Prostate gland (tissue), 2 donors: ENCODE data around the gene ERICH6. TPM values are rescaled to one million over a fixed set of nuclear protein-coding genes. Genes with fewer than 3 reads are reported as not detected.

Experiments
- DNase-seq: peaks from one replicate; pipeline ENCODE4 v3.0.0-alpha.2; 2019; ENCODE audit warnings: low spot score
- H3K27ac ChIP-seq, 2 donors: fragments of 200-600 bp; sonication (generic); 2 replicates each; pipeline ENCODE4 v1.5.1; 2017 to 2019
- H3K27me3 ChIP-seq: fragments of 200-600 bp; sonication (generic); replicated peaks from 2 replicates; pipeline ENCODE4 v1.5.1; 2019; ENCODE audit not compliant: insufficient read depth
- H3K36me3 ChIP-seq, 2 donors: fragments of 200-600 bp; sonication (generic); 1 replicate in 1 of 2; 2 replicates in 1 of 2; pipeline versions ENCODE4 v1.5.1 to v1.8.1; 2017 to 2019
- H3K4me1 ChIP-seq: fragments of 200-600 bp; sonication (generic); replicated peaks from 2 replicates; pipeline ENCODE4 v1.5.1; 2019
- H3K4me3 ChIP-seq, 2 donors: fragments of 200-600 bp; sonication (generic); 2 replicates each; pipeline ENCODE4 v1.5.1; 2017 to 2019
- H3K9me3 ChIP-seq: fragments of 200-600 bp; sonication (generic); 2 replicates; pipeline ENCODE4 v1.5.1; 2017
- CTCF ChIP-seq, 4 experiments: fragments of 200-600 bp in 2 of 4; fragments of 450-650 bp in 2 of 4; sonication (generic) in 2 of 4; IDR thresholded peaks; 1 replicate in 3 of 4; 2 replicates in 1 of 4; pipeline ENCODE4 v1.5.1; 2016 to 2019; ENCODE audit warnings: antibody characterized with exemption in 4 of 4, mild to moderate bottlenecking in 2 of 4, moderate library complexity in 2 of 4
- POLR2A ChIP-seq: fragments of 450-650 bp; IDR thresholded peaks from one replicate; pipeline ENCODE4 v1.6.1; 2016; ENCODE audit warnings: antibody characterized with exemption, mild to moderate bottlenecking
- POLR2AphosphoS5 ChIP-seq: sonication (generic); formaldehyde crosslinking; IDR thresholded peaks from one replicate; pipeline ENCODE4 v1.6.1; 2017; ENCODE audit warnings: antibody characterized with exemption
- WGBS: methylation state at CpG from one replicate; pipeline ENCODE4 v1.1.5; 2018; 5-methylcytosine and 5-hydroxymethylcytosine counted together
- intact Hi-C: fragments of 100-400 bp; cut with DNase I; formaldehyde crosslinking; loops from one replicate; pipeline ENCODE4 v1.14.2; 2022
- total RNA-seq, 2 donors: library from RNA; depleted of rRNA; stranded (reverse); fragments of >200 nt; gene quantifications; one replicate each; pipeline ENCODE4 v1.1.0, GENCODE V29; 2016

The ERICH6 gene
- total RNA-seq, 2 donors from 2014 or later, result 0.09 to 0.57 TPM

GRCh38 chr3:150673966-150674365, 29.8 kb downstream of the ERICH6 start:
- H3K27me3 ChIP-seq, result no peaks in the 10 kb centered on the region
- WGBS, result 82% methylated on average over 3 of the region's 3 CpGs
- H3K36me3 ChIP-seq, result no peaks in the 10 kb centered on the region
- H3K4me3 ChIP-seq, result no peak overlapping the region
- TF ChIP-seq POLR2A, result no peak
- no peak for TF ChIP-seq POLR2AphosphoS5
- H3K9me3 ChIP-seq, result no peaks in the 10 kb centered on the region
- no peaks in the 10 kb centered on the region for H3K4me1 ChIP-seq
- no peak overlapping the region for H3K27ac ChIP-seq
- intact Hi-C loops, result no loop called here
- DNase-seq, result no peak

GRCh38 chr3:150666167-150666566, 37.6 kb downstream of the ERICH6 start:
- H3K27me3 ChIP-seq, result no peaks in the 10 kb centered on the region
- TF ChIP-seq POLR2A, result no peak
- TF ChIP-seq POLR2AphosphoS5, result no peak
- no peak for TF ChIP-seq CTCF (IDR thresholded peaks at IDR 0.05)
- no peak overlapping the region for H3K27ac ChIP-seq
- intact Hi-C loops, result no loop called here
- no peaks in the 10 kb centered on the region for H3K9me3 ChIP-seq
- 82% methylated on average over 5 of the region's 5 CpGs for WGBS
- DNase-seq, result no peak
- no peak overlapping the region for H3K4me3 ChIP-seq
- H3K4me1 ChIP-seq, result no peaks in the 10 kb centered on the region
- H3K36me3 ChIP-seq, result no peaks in the 10 kb centered on the region

- H3K4me1 ChIP-seq, result no peaks in the 10 kb centered on the region
- intact Hi-C loops, result no loop called here
- no peaks in the 10 kb centered on the region for H3K27me3 ChIP-seq
- DNase-seq, result no peak
- H3K9me3 ChIP-seq, result no peaks in the 10 kb centered on the region
- 95% methylated on average over 8 of the region's 8 CpGs for WGBS
- no peak overlapping the region for H3K27ac ChIP-seq
- H3K36me3 ChIP-seq, result no peaks in the 10 kb centered on the region
- TF ChIP-seq POLR2AphosphoS5 (no peak), POLR2A (no peak), CTCF (IDR thresholded peaks at IDR 0.05) (no peak)
- H3K4me3 ChIP-seq, result no peak overlapping the region
These were observed 40.3 kb downstream of the ERICH6 start for GRCh38 chr3:150663461-150663860.

GRCh38 chr3:150662410-150663200, 41.1 kb downstream of the ERICH6 start:
- Histone ChIP-seq H3K27ac (no peak overlapping the region), H3K4me3 (no peak overlapping the region), H3K27me3 (no peaks in the 10 kb centered on the region), H3K36me3 (no peaks in the 10 kb centered on the region), H3K4me1 (no peaks in the 10 kb centered on the region), H3K9me3 (no peaks in the 10 kb centered on the region)
- 72% methylated on average over 7 of the region's 7 CpGs for WGBS
- no peak for DNase-seq
- TF ChIP-seq CTCF (IDR thresholded peaks at IDR 0.05), result no peak
- TF ChIP-seq POLR2AphosphoS5, result no peak
- TF ChIP-seq POLR2A, result no peak
- intact Hi-C loops, result no loop called here

GRCh38 chr3:150656316-150656715, 47.4 kb downstream of the ERICH6 start:
- Histone ChIP-seq H3K36me3 (no peaks in the 10 kb centered on the region), H3K27ac (no peak overlapping the region), H3K4me1 (no peaks in the 10 kb centered on the region), H3K4me3 (no peak overlapping the region), H3K9me3 (no peaks in the 10 kb centered on the region), H3K27me3 (no peaks in the 10 kb centered on the region)
- intact Hi-C loops, result no loop called here
- WGBS, result 71% methylated on average over 4 of the region's 4 CpGs
- TF ChIP-seq CTCF (IDR thresholded peaks at IDR 0.05) (no peak), POLR2A (no peak), POLR2AphosphoS5 (no peak)
- DNase-seq, result no peak
